Measurements from ENCODE around the gene VAT1L. TPM values are rescaled to one million over a fixed set of nuclear protein-coding genes. Genes with fewer than 3 reads are reported as not detected.

VAT1L gene
- total and polyA plus RNA-seq, 10 of the 15 experiments (the other 5 are each of a cell fraction or from before 2014, with no cell fraction given), result 0.06 to 0.18 (median 0.10) TPM; not detected in 5

- Histone ChIP-seq H3K27ac (ENCODE audit: control insufficient read depth, insufficient read depth) (no peak overlapping the region), H3K27me3 (replicated peaks in 1 of 2; ENCODE audit: control insufficient read depth in 2 of 2, insufficient read depth in 2 of 2, low read length in 1 of 2) (no peaks in the 10 kb centered on the region), H3K4me3 (no peak overlapping the region), H3K79me2 (ENCODE audit: control insufficient read depth, insufficient read depth, low read length) (no peaks in the 10 kb centered on the region), H3K9me3 (replicated peaks; ENCODE audit: control insufficient read depth, insufficient read depth, low read length) (no peaks in the 10 kb centered on the region), H3K4me1 (ENCODE audit: control insufficient read depth, insufficient read depth, low read length) (no peaks in the 10 kb centered on the region), H3K9ac (ENCODE audit: control insufficient read depth, insufficient read depth, low read length) (no peak overlapping the region), H2AFZ (ENCODE audit: control insufficient read depth, low read depth, low read length) (no peak overlapping the region), H3K4me2 (ENCODE audit: control insufficient read depth, insufficient read depth) (no peak overlapping the region), H4K20me1 (ENCODE audit: control insufficient read depth, insufficient read depth) (no peaks in the 10 kb centered on the region), H3K36me3 (ENCODE audit: control insufficient read depth in 2 of 2, insufficient read depth in 2 of 2, low read length in 1 of 2) (no peaks in the 10 kb centered on the region)
- in situ Hi-C loops (cut with MboI), result loop anchor here (5.0 kb wide), 1 partner anchor 293 kb away; no protein-coding TSS in a partner anchor
- ATAC-seq (no peak), DNase-seq (ENCODE audit: low read depth, low spot score) (no peak), FAIRE-seq (no peak)
- ChIA-PET RAD21 (ENCODE audit: unreplicated experiment) (interaction anchor here (0.7 to 2.0 kb wide), 5 partner anchors 17 to 1528 kb away, joined by 4 to 11 read pairs (median 4); no protein-coding TSS in a partner anchor), CTCF (interaction anchor here (1.2 to 2.3 kb wide), 10 partner anchors 10 to 295 kb away, joined by 3 to 12 read pairs (median 4); no protein-coding TSS in a partner anchor), POLR2A (no interaction called here), SMC1A (ENCODE audit: uncharacterized antibody, unreplicated experiment) (interaction anchor here (0.7 to 2.0 kb wide), 6 partner anchors 10 to 293 kb away, joined by 3 to 5 read pairs (median 4); no protein-coding TSS in a partner anchor)
- TF ChIP-seq ZNF217 (IDR thresholded peaks at IDR 0.05) (no peak), HSF1 (IDR thresholded peaks at IDR 0.05; ENCODE audit: low read depth, low read length) (no peak), GATAD2B (conservative IDR thresholded peaks at IDR 0.05; ENCODE audit: low read depth) (no peak)
- intact Hi-C loops (cut with micrococcal nuclease; ENCODE audit: unreplicated experiment), result loop anchor here (10.0 kb wide), 2 partner anchors 366 to 736 kb away; no protein-coding TSS in a partner anchor
- BruUV-seq (replicated peaks), result no TSS peak
Observed at GRCh38 chr16:77970371-77970770, 182.0 kb downstream of the VAT1L start.

GRCh38 chr16:77971306-77972061, 183.1 kb downstream of the VAT1L start:
- ChIA-PET CTCF (interaction anchor here (0.8 to 2.3 kb wide), 10 partner anchors 11 to 297 kb away, joined by 3 to 12 read pairs (median 6); no protein-coding TSS in a partner anchor), POLR2A (no interaction called here), SMC1A (ENCODE audit: uncharacterized antibody, unreplicated experiment) (interaction anchor here (1.7 to 2.0 kb wide), 2 partner anchors 11 to 294 kb away, joined by 5 read pairs; no protein-coding TSS in a partner anchor), RAD21 (ENCODE audit: unreplicated experiment) (interaction anchor here (1.3 kb wide), 1 partner anchor 21 kb away, joined by 3 read pairs; no protein-coding TSS in a partner anchor)
- DNase-seq (ENCODE audit: low read depth, low spot score), result no peak
- in situ Hi-C loops (cut with MboI), result loop anchor here (5.0 kb wide), 1 partner anchor 294 kb away; no protein-coding TSS in a partner anchor
- no peak overlapping the region for H3K27ac ChIP-seq (ENCODE audit: control insufficient read depth, insufficient read depth)
- H3K27me3 ChIP-seq (replicated peaks in 1 of 2; ENCODE audit: control insufficient read depth in 2 of 2, insufficient read depth in 2 of 2, low read length in 1 of 2), result no peaks in the 10 kb centered on the region
- BruUV-seq (replicated peaks), result no TSS peak
- no peak overlapping the region for H3K9ac ChIP-seq (ENCODE audit: control insufficient read depth, insufficient read depth, low read length)
- H3K79me2 ChIP-seq (ENCODE audit: control insufficient read depth, insufficient read depth, low read length), result no peaks in the 10 kb centered on the region
- intact Hi-C loops (cut with micrococcal nuclease; ENCODE audit: unreplicated experiment), result loop anchor here (1.0 to 10.0 kb wide), 4 partner anchors 19 to 737 kb away; no protein-coding TSS in a partner anchor
- no peaks in the 10 kb centered on the region for H3K4me1 ChIP-seq (ENCODE audit: control insufficient read depth, insufficient read depth, low read length)
- WGBS (ENCODE audit: insufficient coverage, insufficient replicate concordance, low lambda C conversion rate, missing lambda C conversion rate), result 7% methylated on average over 16 of the region's 16 CpGs
- no peak overlapping the region for H2AFZ ChIP-seq (ENCODE audit: control insufficient read depth, low read depth, low read length)
- H4K20me1 ChIP-seq (ENCODE audit: control insufficient read depth, insufficient read depth), result no peaks in the 10 kb centered on the region
- peak; percentile 95 for ATAC-seq
- peak; percentile 96 for FAIRE-seq
- H3K4me3 ChIP-seq, result no peak overlapping the region
- no peaks in the 10 kb centered on the region for H3K36me3 ChIP-seq (ENCODE audit: control insufficient read depth in 2 of 2, insufficient read depth in 2 of 2, low read length in 1 of 2)
- no peaks in the 10 kb centered on the region for H3K9me3 ChIP-seq (replicated peaks; ENCODE audit: control insufficient read depth, insufficient read depth, low read length)
- no peak overlapping the region for H3K4me2 ChIP-seq (ENCODE audit: control insufficient read depth, insufficient read depth)
- TF ChIP-seq ZBTB40 (IDR thresholded peaks at IDR 0.05; ENCODE audit: borderline replicate concordance) (no peak), SUPT20H (IDR thresholded peaks at IDR 0.05; ENCODE audit: borderline replicate concordance, control insufficient read depth, low read depth, low read length) (no peak), CTCF (IDR thresholded peaks at IDR 0.05 in 2 of 3, conservative IDR thresholded peaks at IDR 0.05 in 1 of 3; ENCODE audit: control insufficient read depth in 2 of 3, extremely low read depth in 1 of 3, insufficient read depth in 1 of 3, low read depth in 3 of 3, low read length in 3 of 3) (peak; percentile 68 to 90 (median 76))
